Mesendoderm (in vitro differentiated cells): Measurements from ENCODE around the gene KIR3DL1.
"Not testable (repeated sequence)": the region's sequence is repeated elsewhere in the genome, so short reads cannot be mapped to it uniquely, and the experiment has no call there.

Experiments
- DNase-seq: peaks from one replicate; pipeline ENCODE4 v3.0.0; 2013
- H2AK5ac ChIP-seq: 2 replicates; pipeline ENCODE4 v1.6.1; 2013; ENCODE audit warnings: low read length, inconsistent platforms
- H2BK120ac ChIP-seq: 2 replicates; pipeline ENCODE4 v1.6.1; 2013; ENCODE audit warnings: low read depth, mild to moderate bottlenecking, low read length, moderate library complexity, mixed read lengths
- H2BK15ac ChIP-seq: replicated peaks from 2 replicates; pipeline ENCODE4 v1.6.1; 2013; ENCODE audit warnings: low read depth, mild to moderate bottlenecking, moderate library complexity
- H2BK5ac ChIP-seq: 2 replicates; pipeline ENCODE4 v1.6.1; 2013; ENCODE audit warnings: low read length, inconsistent platforms
- H3K18ac ChIP-seq: 2 replicates; pipeline ENCODE4 v1.6.1; 2013; ENCODE audit warnings: mild to moderate bottlenecking, low read length, mixed read lengths
- H3K23ac ChIP-seq: one replicate; pipeline ENCODE4 v1.6.1; 2013; ENCODE audit warnings: low read length
- H3K27ac ChIP-seq: 2 replicates; pipeline ENCODE4 v1.5.1; 2013; ENCODE audit warnings: low read depth, mild to moderate bottlenecking, inconsistent platforms, low read length, moderate library complexity
- H3K27me3 ChIP-seq: 2 replicates; pipeline ENCODE4 v1.6.1; 2013; ENCODE audit warnings: low read length, control low read depth, mild to moderate bottlenecking, inconsistent platforms; ENCODE audit not compliant: insufficient read depth, poor library complexity
- H3K36me3 ChIP-seq: 2 replicates; pipeline ENCODE4 v1.6.1; 2013; ENCODE audit warnings: low read length, inconsistent platforms; ENCODE audit not compliant: control insufficient read depth, insufficient read depth
- H3K4ac ChIP-seq: one replicate; pipeline ENCODE4 v1.6.1; 2013; ENCODE audit warnings: low read depth, mild to moderate bottlenecking, low read length, moderate library complexity
- H3K4me1 ChIP-seq: 2 replicates; pipeline ENCODE4 v1.6.1; 2013; ENCODE audit warnings: low read depth, low read length, inconsistent platforms; ENCODE audit not compliant: control insufficient read depth
- H3K4me2 ChIP-seq: 2 replicates; pipeline ENCODE4 v1.6.1; 2013; ENCODE audit warnings: low read length
- H3K4me3 ChIP-seq: 2 replicates; pipeline ENCODE4 v1.5.1; 2013; ENCODE audit warnings: mild to moderate bottlenecking, low read length
- H3K56ac ChIP-seq: one replicate; pipeline ENCODE4 v1.6.1; 2013; ENCODE audit warnings: low read length
- H3K79me1 ChIP-seq: 2 replicates; pipeline ENCODE4 v1.6.1; 2013; ENCODE audit warnings: low read length, inconsistent platforms
- H3K79me2 ChIP-seq: 2 replicates; pipeline ENCODE4 v1.6.1; 2013; ENCODE audit warnings: mild to moderate bottlenecking, low read length; ENCODE audit not compliant: control insufficient read depth, insufficient read depth
- H3K9ac ChIP-seq: 2 replicates; pipeline ENCODE4 v1.6.1; 2013; ENCODE audit warnings: low read length, inconsistent platforms
- H4K5ac ChIP-seq: one replicate; pipeline ENCODE4 v1.6.1; 2013; ENCODE audit warnings: low read length
- H4K8ac ChIP-seq: one replicate; pipeline ENCODE4 v1.6.1; 2013; ENCODE audit warnings: low read depth, mild to moderate bottlenecking, control low read depth, low read length, moderate library complexity
- WGBS: extraction: QIAGEN DNeasy Blood & Tissue Kit; methylation state at CpG from one replicate; pipeline ENCODE4 v1.1.7; 2013; ENCODE audit warnings: low lambda C conversion rate, missing lambda C conversion rate; ENCODE audit not compliant: insufficient coverage; ENCODE audit errors: extremely low coverage; 5-methylcytosine and 5-hydroxymethylcytosine counted together

KIR3DL1 gene

GRCh38 chr19:54817670-54818536 is 1.6 kb downstream of the KIR3DL1 start:
- no peak overlapping the region for H2BK5ac ChIP-seq
- H3K79me2 ChIP-seq = no peaks in the 10 kb centered on the region
- H3K4me2 ChIP-seq = no peak overlapping the region
- H3K9ac ChIP-seq = no peak overlapping the region
- no peak overlapping the region for H2BK15ac ChIP-seq
- no peak overlapping the region for H3K4ac ChIP-seq
- no peak overlapping the region for H4K5ac ChIP-seq
- H3K56ac ChIP-seq = no peak overlapping the region
- H3K18ac ChIP-seq = no peak overlapping the region
- H4K8ac ChIP-seq = no peak overlapping the region
- H3K79me1 ChIP-seq = no peaks in the 10 kb centered on the region
- H3K4me3 ChIP-seq = no peak overlapping the region
- DNase-seq = no peak
- WGBS = no CpG with 5 or more reads among the region's 15 CpGs
- no peak overlapping the region for H3K27ac ChIP-seq
- H2AK5ac ChIP-seq = no peak overlapping the region
- no peaks in the 10 kb centered on the region for H3K36me3 ChIP-seq
- H3K23ac ChIP-seq = no peak overlapping the region
- no peaks in the 10 kb centered on the region for H3K27me3 ChIP-seq
- no peak overlapping the region for H2BK120ac ChIP-seq
- H3K4me1 ChIP-seq = no peaks in the 10 kb centered on the region

GRCh38 chr19:54824416-54824815 is 8.1 kb downstream of the KIR3DL1 start:
- H3K27ac ChIP-seq, H2AK5ac ChIP-seq, H3K36me3 ChIP-seq, H3K4me3 ChIP-seq, H3K4me2 ChIP-seq, H2BK15ac ChIP-seq, H2BK5ac ChIP-seq, H3K4ac ChIP-seq, H4K8ac ChIP-seq, H3K4me1 ChIP-seq, H3K9ac ChIP-seq, H2BK120ac ChIP-seq, H3K23ac ChIP-seq, H3K79me1 ChIP-seq, H3K56ac ChIP-seq, H3K18ac ChIP-seq, H4K5ac ChIP-seq, H3K27me3 ChIP-seq, H3K79me2 ChIP-seq, DNase-seq: not testable (repeated sequence)
- WGBS = no CpG with 5 or more reads among the region's 4 CpGs

- not testable (repeated sequence) for H3K4ac ChIP-seq, H3K4me1 ChIP-seq, H4K5ac ChIP-seq, H2AK5ac ChIP-seq, H2BK120ac ChIP-seq, H2BK5ac ChIP-seq, DNase-seq, H3K4me2 ChIP-seq, H3K9ac ChIP-seq, H3K27ac ChIP-seq, H3K23ac ChIP-seq, H3K4me3 ChIP-seq, H3K18ac ChIP-seq, H3K79me2 ChIP-seq, H3K56ac ChIP-seq, H3K79me1 ChIP-seq, H3K36me3 ChIP-seq, H4K8ac ChIP-seq, H2BK15ac ChIP-seq, H3K27me3 ChIP-seq
- WGBS = no CpG with 5 or more reads among the region's 7 CpGs
Observed at GRCh38 chr19:54825326-54825725, 9.1 kb downstream of the KIR3DL1 start.

- H4K5ac ChIP-seq, H3K4ac ChIP-seq, H4K8ac ChIP-seq, H2BK15ac ChIP-seq, H3K9ac ChIP-seq, H3K4me1 ChIP-seq, H3K36me3 ChIP-seq, H3K27me3 ChIP-seq, H2AK5ac ChIP-seq, H3K27ac ChIP-seq, H3K79me2 ChIP-seq, H2BK5ac ChIP-seq, DNase-seq, H2BK120ac ChIP-seq, H3K4me3 ChIP-seq, H3K23ac ChIP-seq, H3K79me1 ChIP-seq, H3K56ac ChIP-seq, H3K18ac ChIP-seq, H3K4me2 ChIP-seq: not testable (repeated sequence)
- no CpG with 5 or more reads among the region's 8 CpGs for WGBS
Observed at GRCh38 chr19:54828064-54828463, 11.8 kb downstream of the KIR3DL1 start.

GRCh38 chr19:54832496-54832895 is 16.2 kb downstream of the KIR3DL1 start, which contains the start of gene KIR2DS4:
KIR2DS4 (plus strand) TSS chr19:54832676.
- not testable (repeated sequence) for H3K27me3 ChIP-seq, H3K4me3 ChIP-seq, H3K27ac ChIP-seq, H3K9ac ChIP-seq, H2AK5ac ChIP-seq, H4K8ac ChIP-seq, H3K18ac ChIP-seq, H3K79me1 ChIP-seq, H3K4ac ChIP-seq, H3K56ac ChIP-seq, DNase-seq, H3K36me3 ChIP-seq, H3K23ac ChIP-seq, H4K5ac ChIP-seq, H2BK5ac ChIP-seq, H2BK120ac ChIP-seq, H3K79me2 ChIP-seq, H3K4me2 ChIP-seq, H2BK15ac ChIP-seq, H3K4me1 ChIP-seq
- no CpG with 5 or more reads among the region's 14 CpGs for WGBS

GRCh38 chr19:54835126-54835525 is 18.9 kb downstream of the KIR3DL1 start:
- H3K4me2 ChIP-seq, DNase-seq, H3K79me2 ChIP-seq, H3K18ac ChIP-seq, H3K36me3 ChIP-seq, H3K79me1 ChIP-seq, H3K27me3 ChIP-seq, H3K4me1 ChIP-seq, H2BK120ac ChIP-seq, H2BK15ac ChIP-seq, H4K8ac ChIP-seq, H3K9ac ChIP-seq, H2AK5ac ChIP-seq, H4K5ac ChIP-seq, H3K27ac ChIP-seq, H3K4ac ChIP-seq, H3K23ac ChIP-seq, H3K56ac ChIP-seq, H3K4me3 ChIP-seq, H2BK5ac ChIP-seq: not testable (repeated sequence)
- WGBS = no CpG with 5 or more reads among the region's 5 CpGs
